NCI-H510A (cell line): ENCODE measurements around the gene GP5.

Experiments used
- DNase-seq: peaks from one replicate; lab custom pipeline; 2025; lab: John Stamatoyannopoulos, UW

GP5 gene

GRCh38 chr3:194348354-194348753 is 50.7 kb downstream of the GP5 start:
- no peak for DNase-seq

- DNase-seq, result no peak
Observed at GRCh38 chr3:194346621-194347020, 52.4 kb downstream of the GP5 start.

- DNase-seq, result no peak
Observed at GRCh38 chr3:194346035-194346434, 53.0 kb downstream of the GP5 start.
